Psoas muscle (tissue), 8 donors: Measurements from ENCODE around the gene ADH1A. TPM values are rescaled to one million over a fixed set of nuclear protein-coding genes. Genes with fewer than 3 reads are reported as not detected.

Experiments
- ATAC-seq, 4 donors: fragments of 200-7000 bp; cut with Tn5 transposase; one replicate each; pipeline ENCODE4 v1.9.1; 2020; ENCODE audit warnings: moderate library complexity in 3 of 4, mild to moderate bottlenecking in 2 of 4
- DNase-seq, 2 donors: peaks; one replicate each; pipeline ENCODE4 v3.0.0-alpha.2; 2020
- H3K27ac ChIP-seq: fragments of 200-600 bp; one replicate; pipeline ENCODE4 v1.8.0; 2022
- H3K27me3 ChIP-seq, 3 donors: fragments of 200-600 bp in 1 of 3; one replicate each; pipeline versions ENCODE4 v1.6.1 to v1.8.0; 2013 to 2022; ENCODE audit warnings: low read length in 2 of 3, mild to moderate bottlenecking in 2 of 3, moderate library complexity in 1 of 3; ENCODE audit not compliant: insufficient read depth in 3 of 3
- H3K36me3 ChIP-seq, 2 donors: fragments of 200-600 bp in 1 of 2; one replicate each; pipeline versions ENCODE4 v1.6.1 to v1.8.0; 2013 to 2022; ENCODE audit warnings: low read depth in 1 of 2, mild to moderate bottlenecking in 1 of 2, moderate library complexity in 1 of 2; ENCODE audit not compliant: insufficient read depth in 1 of 2
- H3K4me1 ChIP-seq: fragments of 200-600 bp; one replicate; pipeline ENCODE4 v1.8.0; 2022
- H3K4me3 ChIP-seq: fragments of 200-600 bp; one replicate; pipeline ENCODE4 v1.8.0; 2022; ENCODE audit warnings: mild to moderate bottlenecking
- H3K9me3 ChIP-seq: fragments of 200-600 bp; one replicate; pipeline ENCODE4 v1.8.0; 2022
- WGBS, 3 donors: extraction: QIAGEN DNeasy Blood & Tissue Kit; methylation state at CpG; one replicate each; pipeline versions ENCODE4 v1.1.6 to v1.1.7; 2013; 5-methylcytosine and 5-hydroxymethylcytosine counted together
- intact Hi-C, 2 donors: fragments of 100-400 bp; cut with DNase I; formaldehyde crosslinking; loops; one replicate each; pipeline versions ENCODE4 v1.11.0 to v1.14.2; 2022
- polyA plus RNA-seq, 3 donors: library from polyadenylated mRNA; stranded (reverse); fragments of 200-250 nt; gene quantifications; one replicate each; pipeline ENCODE4 v1.2.3, GENCODE V29; 2013
- total RNA-seq, 4 donors: library from RNA; stranded (reverse); fragmentation: NEBNext Ultra II Directional in 2 of 4; extraction: Animal tissue kit (Norgen Biotek cat#: 25700) in 2 of 4; gene quantifications; one replicate each; pipeline versions ENCODE4 v1.2.1 to v1.2.4, GENCODE V29; 2021 to 2023
- TF ChIP-seq, protein P1 (sequence below): fragments of 200-600 bp; IDR thresholded peaks from one replicate; pipeline ENCODE4 v1.8.0; 2022; ENCODE audit warnings: antibody characterized with exemption
- donor health status: healthy with polysubstance abuse.
- donor health status: DM: no; HTN: no; CAD: no; lungs with moderate emphysema.
- donor health status: Bipolar disorder and iron deficiency.
- donor health status: healthy.
- donor health status: DM: yes; HTN: yes; CAD: no.
- donor health status: DM: no; HTN: no; CAD: no.
- donor health status: DM: no; HTN: no; CAD: no.
- donor health status: DM: yes; HTN: yes; CAD: no.

The ADH1A gene
- total and polyA plus RNA-seq, 7 donors: 0.30 to 0.65 (median 0.43) TPM; not detected in 3

DNA sequence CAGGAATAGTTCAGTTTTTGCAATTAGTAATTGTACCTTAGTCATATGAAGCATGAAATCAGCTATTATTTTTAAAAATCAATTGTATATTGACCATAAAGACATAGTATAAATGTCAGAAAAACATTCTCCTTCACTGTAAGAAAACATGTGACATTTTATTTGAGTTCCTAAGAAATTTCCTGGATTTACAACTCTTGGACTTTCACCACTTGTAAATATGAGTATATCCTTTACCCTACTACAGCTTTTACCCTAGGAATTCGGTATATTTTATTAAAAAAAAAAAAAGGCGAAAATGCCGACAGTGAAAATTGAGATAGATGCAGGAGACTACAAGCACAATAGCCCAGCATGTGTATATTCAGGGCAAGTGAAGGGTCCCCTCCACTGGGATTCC is 14.9 kb downstream of the ADH1A start:
- no peaks in the 10 kb centered on the region for H3K36me3 ChIP-seq
- H3K4me1 ChIP-seq: no peaks in the 10 kb centered on the region
- TF ChIP-seq, protein P1, sequence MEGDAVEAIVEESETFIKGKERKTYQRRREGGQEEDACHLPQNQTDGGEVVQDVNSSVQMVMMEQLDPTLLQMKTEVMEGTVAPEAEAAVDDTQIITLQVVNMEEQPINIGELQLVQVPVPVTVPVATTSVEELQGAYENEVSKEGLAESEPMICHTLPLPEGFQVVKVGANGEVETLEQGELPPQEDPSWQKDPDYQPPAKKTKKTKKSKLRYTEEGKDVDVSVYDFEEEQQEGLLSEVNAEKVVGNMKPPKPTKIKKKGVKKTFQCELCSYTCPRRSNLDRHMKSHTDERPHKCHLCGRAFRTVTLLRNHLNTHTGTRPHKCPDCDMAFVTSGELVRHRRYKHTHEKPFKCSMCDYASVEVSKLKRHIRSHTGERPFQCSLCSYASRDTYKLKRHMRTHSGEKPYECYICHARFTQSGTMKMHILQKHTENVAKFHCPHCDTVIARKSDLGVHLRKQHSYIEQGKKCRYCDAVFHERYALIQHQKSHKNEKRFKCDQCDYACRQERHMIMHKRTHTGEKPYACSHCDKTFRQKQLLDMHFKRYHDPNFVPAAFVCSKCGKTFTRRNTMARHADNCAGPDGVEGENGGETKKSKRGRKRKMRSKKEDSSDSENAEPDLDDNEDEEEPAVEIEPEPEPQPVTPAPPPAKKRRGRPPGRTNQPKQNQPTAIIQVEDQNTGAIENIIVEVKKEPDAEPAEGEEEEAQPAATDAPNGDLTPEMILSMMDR: no peak
- WGBS, 3 donors: 80 to 84% (median 81%) methylated on average over 3 of the region's 3 CpGs
- no peak overlapping the region for H3K4me3 ChIP-seq
- no peak overlapping the region for H3K27ac ChIP-seq
- intact Hi-C loops: no loop called here
- DNase-seq (no peak), ATAC-seq (no peak)
- no peaks in the 10 kb centered on the region for H3K27me3 ChIP-seq
- H3K9me3 ChIP-seq: no peaks in the 10 kb centered on the region

DNA sequence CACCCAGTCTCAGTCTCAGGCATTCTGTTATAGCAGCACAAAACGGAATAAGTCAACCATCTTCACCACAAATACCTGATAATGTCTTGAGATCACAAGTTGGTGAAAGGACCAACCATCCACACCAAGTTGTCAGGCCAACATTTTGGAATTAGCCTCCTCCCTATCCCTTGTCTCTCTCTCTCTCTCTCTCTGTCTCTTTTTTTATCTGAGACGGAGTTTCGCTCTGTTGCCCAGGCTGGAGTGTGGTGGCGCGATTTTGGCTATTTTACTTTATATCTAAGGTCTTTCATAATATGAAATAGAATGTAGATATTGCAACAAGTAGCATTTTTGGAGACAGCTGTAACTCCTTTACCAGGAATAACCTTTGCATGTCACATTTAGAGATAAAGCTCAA is 15.7 kb downstream of the ADH1A start:
- TF ChIP-seq, protein P1: no peak
- no peak for ATAC-seq
- Histone ChIP-seq H3K4me3 (no peak overlapping the region), H3K36me3 (no peaks in the 10 kb centered on the region), H3K27me3 (no peaks in the 10 kb centered on the region), H3K9me3 (no peaks in the 10 kb centered on the region), H3K27ac (no peak overlapping the region), H3K4me1 (no peaks in the 10 kb centered on the region)
- DNase-seq: no peak
- WGBS, 3 donors: 91 to 95% (median 92%) methylated on average over 5 of the region's 5 CpGs
- intact Hi-C loops: no loop called here

GRCh38 chr4:99273704-99274103 is 17.1 kb downstream of the ADH1A start:
- intact Hi-C loops: no loop called here
- Histone ChIP-seq H3K9me3 (no peaks in the 10 kb centered on the region), H3K4me3 (no peak overlapping the region), H3K27me3 (no peaks in the 10 kb centered on the region), H3K27ac (no peak overlapping the region), H3K36me3 (no peaks in the 10 kb centered on the region), H3K4me1 (no peaks in the 10 kb centered on the region)
- TF ChIP-seq, protein P1: no peak
- no peak for DNase-seq
- 82 to 84% (median 83%) methylated on average over 2 of the region's 2 CpGs for WGBS, 3 donors
- ATAC-seq: no peak

GRCh38 chr4:99264927-99265326 is 25.9 kb downstream of the ADH1A start:
- peaks cover 0 to 2% (median 0%) of the 10 kb centered on the region in 3 donors for H3K27me3 ChIP-seq
- DNase-seq (no peak), ATAC-seq (no peak)
- H3K9me3 ChIP-seq: no peaks in the 10 kb centered on the region
- TF ChIP-seq, protein P1: no peak
- H3K4me3 ChIP-seq: no peak overlapping the region
- no peaks in the 10 kb centered on the region for H3K36me3 ChIP-seq
- intact Hi-C loops: no loop called here
- no peaks in the 10 kb centered on the region for H3K4me1 ChIP-seq
- H3K27ac ChIP-seq: no peak overlapping the region

GRCh38 chr4:99252746-99253145 is 38.0 kb downstream of the ADH1A start:
- ATAC-seq: no peak
- no peaks in the 10 kb centered on the region for H3K27me3 ChIP-seq
- intact Hi-C loops: no loop called here
- 86 to 91% (median 87%) methylated on average over 4 of the region's 4 CpGs for WGBS, 3 donors
- no peak for DNase-seq
- H3K4me3 ChIP-seq: no peak overlapping the region
- no peak overlapping the region for H3K27ac ChIP-seq
- no peaks in the 10 kb centered on the region for H3K36me3 ChIP-seq
- TF ChIP-seq, protein P1: no peak
- no peaks in the 10 kb centered on the region for H3K9me3 ChIP-seq
- H3K4me1 ChIP-seq: no peaks in the 10 kb centered on the region
